Lung (tissue), 12 donors: ENCODE measurements around the gene SCARF2. TPM values are rescaled to one million over a fixed set of nuclear protein-coding genes. Genes with fewer than 3 reads are reported as not detected.
"Not testable (repeated sequence)": the region's sequence is repeated elsewhere in the genome, so short reads cannot be mapped to it uniquely, and the experiment has no call there.

Experiments
- ATAC-seq: fragments of 200-7000 bp; cut with Tn5 transposase; one replicate; pipeline ENCODE4 v1.9.1; 2020; ENCODE audit warnings: moderate number of reproducible peaks; ENCODE audit not compliant: insufficient read depth, low FRiP score
- DNase-seq, 3 donors: peaks; one replicate each; pipeline ENCODE4 v3.0.0-alpha.2; 2013 to 2017
- H3K27ac ChIP-seq, 2 donors: one replicate each; pipeline ENCODE4 v1.5.1; 2013; ENCODE audit warnings: mild to moderate bottlenecking in 2 of 2, moderate library complexity in 2 of 2, control low read depth in 1 of 2, inconsistent platforms in 1 of 2, low read depth in 1 of 2, low read length in 1 of 2
- H3K27me3 ChIP-seq, 3 donors: one replicate each; pipeline ENCODE4 v1.5.1; 2013; ENCODE audit warnings: low read length in 2 of 3; ENCODE audit not compliant: control insufficient read depth in 3 of 3, insufficient read depth in 3 of 3
- H3K36me3 ChIP-seq, 4 donors: one replicate each; pipeline ENCODE4 v1.5.1; 2013; ENCODE audit warnings: low read length in 4 of 4, mild to moderate bottlenecking in 1 of 4, moderate library complexity in 1 of 4; ENCODE audit not compliant: control insufficient read depth in 4 of 4, insufficient read depth in 4 of 4
- H3K4me1 ChIP-seq, 5 donors: one replicate each; pipeline ENCODE4 v1.5.1; 2013; ENCODE audit warnings: low read length in 5 of 5, mild to moderate bottlenecking in 2 of 5, moderate library complexity in 1 of 5; ENCODE audit not compliant: control insufficient read depth in 5 of 5, insufficient read depth in 5 of 5
- H3K4me3 ChIP-seq: one replicate; pipeline ENCODE4 v1.5.1; 2013; ENCODE audit warnings: mild to moderate bottlenecking, control low read depth, moderate library complexity
- H3K9ac ChIP-seq, 2 donors: one replicate each; pipeline ENCODE4 v1.5.1; 2013; ENCODE audit warnings: low read length in 2 of 2, control low read depth in 1 of 2; ENCODE audit not compliant: insufficient read depth in 1 of 2
- H3K9me3 ChIP-seq, 4 donors: one replicate each; pipeline ENCODE4 v1.5.1; 2013; ENCODE audit warnings: low read length in 3 of 4, mild to moderate bottlenecking in 1 of 4, moderate library complexity in 1 of 4; ENCODE audit not compliant: control insufficient read depth in 4 of 4, insufficient read depth in 3 of 4
- CTCF ChIP-seq: IDR thresholded peaks from 2 replicates; pipeline ENCODE4 v1.5.1; 2012; ENCODE audit warnings: mild to moderate bottlenecking; ENCODE audit errors: control extremely low read depth, extremely low read depth
- WGBS, 2 donors: extraction: QIAGEN DNeasy Blood & Tissue Kit; methylation state at CpG; one replicate each; pipeline ENCODE4 v1.1.7; 2013; 5-methylcytosine and 5-hydroxymethylcytosine counted together
- polyA plus RNA-seq, 2 donors: library from polyadenylated mRNA; stranded (reverse); fragments of 200-250 nt; gene quantifications; one replicate each; pipeline ENCODE4 v1.2.1, GENCODE V29; 2013
- total RNA-seq, 2 donors: library from RNA; depleted of rRNA in 1 of 2; stranded (reverse); fragments of >200 nt in 1 of 2; gene quantifications; one replicate each; pipeline ENCODE4 v1.2.1, GENCODE V29; 2014 to 2021
- donor health status: control.
- donor health status: control.
- donor health status: Bipolar disorder and iron deficiency.
- donor health status: healthy.
- donor health status: DM: yes; HTN: yes; CAD: no.

Gene SCARF2
- total and polyA plus RNA-seq, 4 donors = 4.7 to 32.9 (median 16.4) TPM

GRCh38 chr22:20455709-20456063 is 18.1 kb upstream of the SCARF2 start:
- WGBS, 2 donors = 77 to 91% methylated on average over 8 of the region's 8 CpGs
- H3K27me3 ChIP-seq = no peaks in the 10 kb centered on the region
- no peak overlapping the region for H3K9ac ChIP-seq
- DNase-seq (no peak), ATAC-seq (no peak)
- peaks cover 0 to 16% (median 10%) of the 10 kb centered on the region in 4 donors for H3K36me3 ChIP-seq
- no peak overlapping the region for H3K4me3 ChIP-seq
- no peak for TF ChIP-seq CTCF
- H3K4me1 ChIP-seq = no peaks in the 10 kb centered on the region
- no peaks in the 10 kb centered on the region for H3K9me3 ChIP-seq
- H3K27ac ChIP-seq = no peak overlapping the region

- Histone ChIP-seq H3K36me3 (peaks cover 0 to 10% (median 7%) of the 10 kb centered on the region in 4 donors), H3K9ac (no peak overlapping the region), H3K4me3 (no peak overlapping the region), H3K9me3 (no peaks in the 10 kb centered on the region), H3K27ac (no peak overlapping the region), H3K4me1 (no peaks in the 10 kb centered on the region), H3K27me3 (no peaks in the 10 kb centered on the region)
- WGBS, 2 donors = 96 to 97% methylated on average over 3 of the region's 3 CpGs
- no peak for TF ChIP-seq CTCF
- ATAC-seq (no peak), DNase-seq (no peak)
Observed at GRCh38 chr22:20453222-20453621, 15.6 kb upstream of the SCARF2 start.

- H3K9ac ChIP-seq = no peak overlapping the region
- no peaks in the 10 kb centered on the region for H3K27me3 ChIP-seq
- 85 to 87% methylated on average over 2 of the region's 2 CpGs for WGBS, 2 donors
- no peak for ATAC-seq
- H3K4me1 ChIP-seq = no peaks in the 10 kb centered on the region
- no peak overlapping the region for H3K27ac ChIP-seq
- TF ChIP-seq CTCF = no peak
- H3K9me3 ChIP-seq = no peaks in the 10 kb centered on the region
- DNase-seq = no peak
- no peak overlapping the region for H3K4me3 ChIP-seq
- H3K36me3 ChIP-seq = peaks cover 0 to 9% (median 6%) of the 10 kb centered on the region in 4 donors
Observed at GRCh38 chr22:20451920-20452319, 14.3 kb upstream of the SCARF2 start.

- 96 to 97% methylated on average over 15 of the region's 15 CpGs for WGBS, 2 donors
- not testable (repeated sequence) for H3K9ac ChIP-seq, DNase-seq
Observed at GRCh38 chr22:20451129-20451778, 13.6 kb upstream of the SCARF2 start.

More at GRCh38 chr22:20451129-20451778, 13.6 kb upstream of the SCARF2 start:
- not testable (repeated sequence) for H3K9me3 ChIP-seq, H3K4me3 ChIP-seq, H3K27ac ChIP-seq, ATAC-seq, H3K36me3 ChIP-seq, H3K4me1 ChIP-seq, H3K27me3 ChIP-seq
